ENCODE results near the gene LONP1. TPM values are rescaled to one million over a fixed set of nuclear protein-coding genes. Genes with fewer than 3 reads are reported as not detected.

The LONP1 gene
- total RNA-seq, 1 experiment from 2014 or later = 113 TPM

DNA sequence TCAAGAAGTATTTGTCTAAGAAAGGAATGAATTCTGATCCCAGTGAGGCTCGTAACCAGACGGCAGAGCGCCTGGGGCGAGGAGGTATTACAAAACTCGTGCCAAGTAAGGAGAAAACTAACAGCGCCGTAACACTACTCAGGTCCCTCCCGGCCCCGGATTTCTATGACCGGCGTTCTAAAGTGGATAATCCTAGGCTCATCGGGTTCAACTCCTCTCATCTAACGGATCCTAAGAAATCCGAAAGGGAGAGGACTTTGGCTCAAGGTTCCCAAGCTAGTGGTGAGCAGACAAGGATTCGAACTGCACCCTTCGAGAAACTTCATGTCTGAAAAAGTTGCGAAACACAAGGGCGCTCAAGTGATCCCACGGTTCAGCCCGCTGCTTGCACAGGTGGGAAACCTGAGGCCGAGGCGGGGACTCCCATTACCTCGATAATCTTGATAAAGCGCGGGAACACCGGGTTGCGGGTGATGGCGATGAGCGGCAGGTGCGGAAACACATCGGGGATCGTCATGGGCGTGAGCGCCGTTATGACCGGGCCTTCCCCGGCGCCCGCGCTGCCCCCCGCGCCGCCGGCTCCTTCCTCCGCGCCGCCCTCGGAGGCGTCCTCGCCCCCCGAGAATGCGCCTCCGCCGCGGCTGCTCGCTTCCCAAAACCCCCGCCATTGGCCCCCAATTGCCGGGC is 529 bp downstream of the LONP1 start:
- DNase-seq = no peak
- no peak overlapping the region for H4K91ac ChIP-seq (ENCODE audit: insufficient read length, low read depth, low read length)
- H3K4me2 ChIP-seq (ENCODE audit: insufficient read depth, insufficient read length, low read length) = peak overlapping the region; percentile 90
- H3K9me3 Mint-ChIP-seq = no peaks in the 10 kb centered on the region; a peak in 2 of 5 replicates
- H3K14ac ChIP-seq (ENCODE audit: insufficient read depth, low read length) = peak overlapping the region; percentile 76; the same call in 1 of the 2 replicates
- H3K36me3 Mint-ChIP-seq (ENCODE audit: insufficient read depth in 1 of 3, low read depth in 3 of 3) = peaks cover 13 to 25% (median 15%) of the 10 kb centered on the region in 3 experiments
- H2AK5ac ChIP-seq (ENCODE audit: insufficient read length, low read length) = no peak overlapping the region
- peak overlapping the region; percentile 16; the same call in 1 of the 2 replicates for H3K4ac ChIP-seq (ENCODE audit: low read depth, low read length)
- H4K5ac ChIP-seq (ENCODE audit: insufficient read length, low read depth, low read length) = no peak overlapping the region
- H3K79me1 ChIP-seq (ENCODE audit: insufficient read depth, low read depth, low read length, poor library complexity, severe bottlenecking) = peaks cover 4% of the 10 kb centered on the region
- no peaks in the 10 kb centered on the region for H4K20me1 ChIP-seq (ENCODE audit: control insufficient read depth, insufficient read depth, insufficient read length)
- no peak overlapping the region for H3K56ac ChIP-seq (ENCODE audit: insufficient read length, low read depth, low read length)
- no peak overlapping the region for H2BK15ac ChIP-seq (ENCODE audit: low read depth, low read length)
- peak overlapping the region; percentile 74 for H2BK120ac ChIP-seq (ENCODE audit: low read depth, low read length, poor library complexity, severe bottlenecking)
- H3K4me3 Mint-ChIP-seq = peak overlapping the region; percentile 91 to 98
- H3K27ac Mint-ChIP-seq = peak overlapping the region; percentile 78 to 97 (median 95)
- peaks cover 9% of the 10 kb centered on the region for H3K23me2 ChIP-seq (ENCODE audit: insufficient read length, low read depth, low read length, poor library complexity, severe bottlenecking)
- no peak overlapping the region for H2AFZ ChIP-seq (ENCODE audit: low read length)
- no peaks in the 10 kb centered on the region for H3K4me1 ChIP-seq (ENCODE audit: insufficient read depth, low read length)
- no CpG with 5 or more reads among the region's 58 CpGs for WGBS (ENCODE audit: extremely low coverage, insufficient read length, low lambda C conversion rate)
- H2BK12ac ChIP-seq (ENCODE audit: insufficient read length, low read depth, low read length) = no peak overlapping the region
- H3K23ac ChIP-seq (ENCODE audit: insufficient read length, low read depth, low read length) = no peak overlapping the region
- H3K27ac ChIP-seq (ENCODE audit: insufficient read length, low read depth, low read length) = no peak overlapping the region
- TF ChIP-seq, protein P1, sequence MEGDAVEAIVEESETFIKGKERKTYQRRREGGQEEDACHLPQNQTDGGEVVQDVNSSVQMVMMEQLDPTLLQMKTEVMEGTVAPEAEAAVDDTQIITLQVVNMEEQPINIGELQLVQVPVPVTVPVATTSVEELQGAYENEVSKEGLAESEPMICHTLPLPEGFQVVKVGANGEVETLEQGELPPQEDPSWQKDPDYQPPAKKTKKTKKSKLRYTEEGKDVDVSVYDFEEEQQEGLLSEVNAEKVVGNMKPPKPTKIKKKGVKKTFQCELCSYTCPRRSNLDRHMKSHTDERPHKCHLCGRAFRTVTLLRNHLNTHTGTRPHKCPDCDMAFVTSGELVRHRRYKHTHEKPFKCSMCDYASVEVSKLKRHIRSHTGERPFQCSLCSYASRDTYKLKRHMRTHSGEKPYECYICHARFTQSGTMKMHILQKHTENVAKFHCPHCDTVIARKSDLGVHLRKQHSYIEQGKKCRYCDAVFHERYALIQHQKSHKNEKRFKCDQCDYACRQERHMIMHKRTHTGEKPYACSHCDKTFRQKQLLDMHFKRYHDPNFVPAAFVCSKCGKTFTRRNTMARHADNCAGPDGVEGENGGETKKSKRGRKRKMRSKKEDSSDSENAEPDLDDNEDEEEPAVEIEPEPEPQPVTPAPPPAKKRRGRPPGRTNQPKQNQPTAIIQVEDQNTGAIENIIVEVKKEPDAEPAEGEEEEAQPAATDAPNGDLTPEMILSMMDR (conservative IDR thresholded peaks at IDR 0.05) = no peak
- peak overlapping the region; percentile 81 for H3K9ac ChIP-seq (ENCODE audit: extremely low read depth, insufficient read length, low read length)
- no peaks in the 10 kb centered on the region for H3K27me3 ChIP-seq (ENCODE audit: insufficient read depth, low read length)
- H2BK20ac ChIP-seq (ENCODE audit: low read depth, low read length, poor library complexity, severe bottlenecking) = no peak overlapping the region
- no peaks in the 10 kb centered on the region; the same call in 1 of the 2 replicates for H3K27me3 Mint-ChIP-seq (ENCODE audit: low read depth)
- no peak overlapping the region for H2BK5ac ChIP-seq (ENCODE audit: insufficient read length, low read length)
- peaks cover 31% of the 10 kb centered on the region for H3K79me2 ChIP-seq (ENCODE audit: insufficient read depth, low read length)
- H3K9me3 ChIP-seq (ENCODE audit: control insufficient read depth, low read depth, low read length) = no peaks in the 10 kb centered on the region
- H4K8ac ChIP-seq (replicated peaks; ENCODE audit: insufficient read length, low read depth, low read length) = no peak overlapping the region
- H3K4me1 Mint-ChIP-seq = peaks cover 16 to 18% of the 10 kb centered on the region in 2 experiments
- H3T11ph ChIP-seq (ENCODE audit: low read length) = no peak overlapping the region
- peak overlapping the region; percentile 51 for H3K18ac ChIP-seq (ENCODE audit: insufficient read length, low read depth, low read length)
